CD4-positive, alpha-beta T cell treated with Interleukin-2 at 100 ng/mL for 4 hours (primary cell): ENCODE measurements around the gene ATPAF2.
"Not testable (repeated sequence)": the region's sequence is repeated elsewhere in the genome, so short reads cannot be mapped to it uniquely, and the experiment has no call there.

Source experiments
- DNase-seq: peaks from one replicate; pipeline ENCODE4 v3.0.0-alpha.2; 2020; ENCODE audit warnings: low spot score

Gene ATPAF2

DNA sequence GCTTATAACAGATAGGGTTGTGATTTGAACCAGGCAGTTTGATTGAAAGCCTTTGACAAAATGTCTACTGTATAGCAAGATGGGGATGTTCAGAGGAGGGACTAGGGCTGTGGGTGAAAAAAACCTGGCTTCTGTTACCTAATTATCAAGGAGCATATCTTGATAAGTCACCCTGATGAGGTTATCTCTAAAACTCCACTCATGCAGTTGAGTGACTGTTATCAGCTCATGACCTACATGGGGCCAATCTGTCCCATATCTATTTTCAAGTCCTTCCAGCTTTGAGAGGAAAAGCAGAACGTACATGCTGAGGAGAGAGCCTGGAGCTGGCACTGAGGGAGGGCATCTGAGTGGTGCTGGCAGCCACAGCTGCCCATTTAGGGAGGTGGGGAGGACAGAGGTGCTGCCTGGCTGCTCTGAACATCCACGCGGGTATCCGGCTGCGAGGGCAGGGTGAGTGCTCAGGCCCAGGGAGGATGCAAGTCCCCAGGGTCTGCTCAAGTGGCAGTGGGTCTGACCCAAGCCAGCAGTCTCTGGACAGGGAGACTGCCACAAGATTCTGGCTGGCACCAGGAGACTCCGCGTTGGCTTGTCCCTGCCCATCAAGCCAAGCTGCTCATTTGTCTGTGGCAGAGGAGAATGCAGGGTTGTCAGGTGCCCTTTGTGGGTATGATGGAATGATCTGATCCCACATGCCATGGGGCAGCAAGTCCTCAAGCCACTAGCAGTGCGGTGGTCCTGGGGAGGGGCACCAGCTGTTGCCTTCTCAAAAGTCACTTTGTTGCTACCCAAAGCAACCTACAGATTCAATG lies 29.2 kb downstream of the ATPAF2 start:
- no peak for DNase-seq

DNA sequence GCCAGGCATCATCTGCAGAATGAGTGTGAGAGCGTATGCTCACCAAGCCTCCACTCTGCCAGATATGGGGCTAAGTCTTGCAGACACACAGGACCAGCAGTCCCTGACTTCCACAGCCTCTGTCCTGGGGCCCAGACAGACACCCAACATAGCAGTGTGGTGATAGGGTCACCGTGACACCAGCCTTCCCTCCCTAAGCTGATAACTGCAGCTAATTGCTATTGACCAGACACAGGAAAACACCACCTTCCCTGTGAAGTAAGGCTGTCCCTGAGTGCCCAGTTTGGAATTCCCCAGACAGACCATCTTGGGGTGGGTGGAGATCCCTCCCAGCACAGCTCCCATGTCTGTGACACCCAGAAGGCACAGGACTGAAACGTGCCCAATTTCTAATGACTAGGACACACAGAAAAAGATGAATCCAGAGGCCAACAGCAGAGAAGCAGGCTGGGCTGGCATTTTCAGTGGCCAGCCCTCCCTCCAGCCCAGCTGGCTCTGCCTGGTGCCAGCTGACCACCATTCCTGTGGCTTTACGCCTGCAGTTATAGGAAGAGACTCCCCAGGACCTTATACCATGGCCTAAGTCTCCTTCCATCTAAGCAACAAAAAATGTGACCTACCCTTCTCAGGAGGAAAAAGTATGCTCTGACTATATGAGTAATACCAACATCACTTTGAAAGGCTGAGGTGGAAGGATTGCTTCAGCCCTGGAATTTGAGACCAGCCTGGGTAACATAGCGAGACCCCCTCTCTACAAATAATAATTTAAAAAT lies 30.3 kb downstream of the ATPAF2 start:
- no peak for DNase-seq

DNA sequence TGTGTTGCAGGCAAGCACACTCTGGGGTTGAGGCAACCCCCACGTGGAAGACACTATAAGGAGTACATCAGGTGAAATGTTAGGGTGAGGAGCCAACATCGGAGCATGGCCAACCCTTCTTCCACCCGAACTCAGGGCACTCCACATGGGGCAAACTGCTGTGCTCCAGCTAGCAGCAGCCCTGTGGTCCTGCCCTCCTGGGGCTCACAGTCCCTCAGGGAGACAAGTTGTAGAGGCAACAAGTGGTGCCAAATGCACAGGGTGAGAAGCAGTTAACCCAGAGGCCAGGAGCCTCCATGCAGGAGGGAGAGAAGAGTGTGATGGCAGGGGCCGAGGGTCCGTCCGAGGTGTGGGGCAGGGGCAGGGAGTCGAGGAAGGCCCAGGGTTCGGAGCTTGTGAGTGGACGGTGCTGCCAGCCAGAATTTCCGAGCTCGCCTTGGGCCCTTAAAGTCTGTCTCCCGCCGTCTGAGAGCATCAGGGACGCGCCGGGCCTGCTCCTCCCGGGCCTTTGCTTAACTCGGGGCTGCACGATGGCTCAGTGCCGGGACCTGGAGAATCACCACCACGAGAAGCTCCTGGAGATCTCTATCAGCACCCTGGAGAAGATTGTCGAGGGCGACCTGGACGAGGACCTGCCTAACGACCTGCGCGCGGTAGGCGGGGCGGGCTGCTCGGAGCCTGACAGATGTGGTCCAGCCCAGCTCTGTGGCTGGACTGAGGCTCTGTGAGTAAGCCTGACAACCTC lies 32.3 kb downstream of the ATPAF2 start:
- no peak for DNase-seq

DNA sequence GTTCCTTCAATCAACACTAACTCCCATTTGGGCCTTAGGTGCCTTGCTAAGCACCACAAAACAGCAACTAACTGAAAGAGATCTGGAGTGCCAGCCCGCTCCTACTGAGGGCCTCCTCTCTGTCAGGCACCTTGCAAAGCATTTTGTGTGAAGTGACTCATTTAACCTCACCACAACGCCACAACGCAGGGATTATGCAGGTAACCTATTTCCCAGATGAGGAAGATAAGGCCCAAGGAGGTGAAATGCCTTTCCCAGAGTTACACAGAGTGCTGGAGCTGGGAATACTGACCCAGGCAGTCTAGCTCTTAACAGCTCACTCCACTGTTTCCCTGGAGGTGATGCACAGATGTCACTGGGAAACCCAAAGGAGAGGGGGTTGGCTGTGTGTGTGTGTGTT lies 33.5 kb downstream of the ATPAF2 start:
- DNase-seq, result no peak

DNA sequence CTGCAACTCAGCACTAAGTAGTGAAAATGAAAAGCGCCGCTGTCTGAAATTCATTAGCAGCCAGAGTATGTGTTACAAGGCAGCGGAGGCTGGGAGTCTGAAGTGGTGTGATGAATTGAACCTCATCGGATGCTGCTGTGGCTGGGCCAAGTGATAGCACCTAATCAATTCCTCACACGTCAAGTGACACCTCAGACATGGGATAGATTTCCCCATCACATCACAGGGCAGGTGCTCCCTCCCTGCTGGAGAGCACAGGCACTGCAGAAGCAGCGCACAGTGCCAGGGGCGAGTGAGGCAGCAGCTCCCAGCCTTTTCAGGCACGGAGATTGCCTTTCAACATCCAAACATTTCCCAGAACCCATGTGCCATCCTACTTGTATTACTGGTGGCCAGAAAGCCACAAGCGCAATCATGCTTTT lies 34.1 kb downstream of the ATPAF2 start:
- no peak for DNase-seq

DNA sequence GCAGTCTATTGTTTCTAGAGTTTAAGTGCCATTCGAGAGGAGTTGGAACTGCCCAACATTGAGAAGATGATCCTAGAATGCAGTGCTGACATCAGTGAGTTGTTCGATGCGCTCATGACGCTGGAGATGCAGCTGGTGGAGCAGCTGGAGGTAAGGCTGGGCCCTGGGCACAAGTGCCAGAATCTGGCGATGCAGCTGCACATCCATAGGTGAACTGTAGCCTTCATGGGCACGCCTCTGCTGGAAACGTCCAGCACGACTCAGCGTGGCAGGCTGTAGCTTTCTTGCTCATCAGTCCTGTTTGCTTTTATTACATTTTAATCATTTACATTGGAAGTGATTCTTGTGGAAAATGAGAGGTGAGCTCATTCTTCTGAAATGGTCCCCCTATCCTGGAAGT lies 34.6 kb downstream of the ATPAF2 start:
- DNase-seq, result no peak

DNA sequence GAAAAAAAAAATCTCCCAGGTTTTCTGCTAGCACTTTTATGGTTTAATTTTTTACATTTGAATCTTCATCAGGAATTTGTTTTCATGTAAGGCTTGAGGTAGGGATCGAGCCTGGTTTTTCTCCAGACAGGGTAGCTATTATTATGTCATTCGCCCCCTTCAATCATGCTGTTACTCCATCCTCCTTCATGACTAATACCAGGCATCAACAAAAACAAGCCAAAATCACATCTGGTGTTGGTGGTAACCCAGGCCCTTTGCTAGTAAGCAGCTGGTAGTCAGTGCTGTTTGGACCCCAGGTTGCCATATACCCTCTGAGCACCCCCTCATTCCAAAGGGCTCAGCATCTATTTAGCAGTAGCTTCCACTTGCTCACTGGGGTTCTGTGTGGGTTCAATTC lies 36.8 kb downstream of the ATPAF2 start:
- DNase-seq, result no peak

DNA sequence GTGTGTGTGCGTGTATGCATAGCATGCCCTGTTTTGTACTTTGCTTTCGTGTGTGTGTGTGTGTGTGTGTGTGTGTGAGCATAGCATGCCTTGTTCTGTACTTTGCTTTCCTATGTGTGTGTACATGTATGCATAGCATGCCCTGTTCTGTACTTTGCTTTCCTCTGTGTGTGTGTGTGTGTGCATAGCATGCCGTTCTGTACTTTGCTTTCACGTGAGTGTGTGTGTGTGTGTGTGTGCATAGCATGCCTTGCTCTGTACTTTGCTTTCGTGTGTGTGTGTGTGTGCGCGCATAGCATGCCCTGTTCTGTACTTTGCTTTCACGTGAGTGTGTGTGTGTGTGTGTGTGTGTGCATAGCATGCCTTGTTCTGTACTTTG lies 38.9 kb downstream of the ATPAF2 start:
- DNase-seq, result no peak

DNA sequence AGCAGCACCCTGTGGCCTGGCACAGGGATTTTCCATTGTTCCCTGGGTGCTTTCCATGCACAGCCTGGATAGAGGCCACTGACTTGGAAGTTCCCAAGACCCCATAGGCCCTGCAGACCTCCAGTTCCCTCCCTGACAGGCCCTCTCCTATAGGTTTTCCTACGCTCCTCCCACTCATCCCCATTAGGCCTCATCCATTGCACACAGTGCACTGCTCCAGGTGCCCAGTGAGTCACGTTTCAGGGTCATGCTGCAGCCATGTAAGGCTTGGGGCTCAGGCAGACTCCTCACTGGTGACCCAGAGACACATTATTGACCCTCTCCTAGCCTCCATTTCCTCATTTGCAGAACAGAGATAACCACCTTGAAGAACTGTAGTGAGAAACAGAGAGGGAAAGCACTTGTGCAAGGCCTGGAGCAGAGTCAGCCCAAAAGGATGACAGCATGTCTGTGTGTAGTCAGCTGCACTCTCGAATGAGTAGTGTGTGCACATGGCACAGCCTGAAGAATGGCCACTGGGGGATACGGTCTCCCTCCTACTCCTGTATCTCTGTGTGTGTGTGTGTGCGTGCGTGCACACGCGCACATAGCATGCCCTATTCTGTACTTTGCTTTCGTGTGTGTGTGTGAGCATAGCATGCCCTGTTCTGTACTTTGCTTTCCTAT lies 39.5 kb downstream of the ATPAF2 start:
- no peak for DNase-seq

DNA sequence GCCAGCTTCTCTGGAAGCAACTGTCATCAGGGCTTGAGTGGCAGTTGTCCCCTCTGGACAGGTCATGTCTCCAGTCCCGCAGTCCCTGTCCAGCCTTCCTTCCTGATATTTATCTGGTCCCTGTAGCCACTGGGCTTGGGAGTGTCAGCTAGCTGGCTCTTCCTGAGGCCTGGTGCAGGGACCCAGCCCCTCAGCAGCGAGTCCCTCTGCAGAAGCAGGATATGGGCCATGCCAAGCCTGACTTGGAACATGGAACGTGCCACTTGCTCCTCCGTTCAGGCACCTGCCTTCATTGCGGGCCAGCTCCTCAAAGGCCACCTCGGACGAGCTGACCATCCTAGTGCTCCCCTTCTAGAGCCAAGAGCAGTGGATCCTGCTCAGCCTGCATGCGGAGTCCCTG lies 40.0 kb downstream of the ATPAF2 start:
- no peak for DNase-seq

DNA sequence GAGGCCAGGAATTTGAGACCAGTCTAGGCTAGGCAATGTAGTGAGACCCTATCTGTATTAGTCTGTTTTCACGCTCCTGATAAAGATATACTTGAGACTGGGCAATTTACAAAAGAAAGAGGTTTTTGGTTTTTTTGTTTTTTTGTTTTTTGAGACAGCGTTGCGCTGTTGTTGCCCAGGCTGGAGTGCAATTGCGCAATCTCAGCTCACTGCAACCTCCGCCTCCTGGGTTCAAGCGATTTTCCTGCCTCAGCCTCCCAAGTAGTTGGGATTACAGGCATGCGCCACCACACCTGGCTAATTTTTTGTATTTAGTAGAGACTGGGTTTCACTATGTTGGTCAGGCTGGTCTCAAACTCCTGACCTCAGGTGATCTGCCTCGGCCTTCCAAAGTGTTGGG lies 43.1 kb downstream of the ATPAF2 start:
- DNase-seq, result not testable (repeated sequence)

DNA sequence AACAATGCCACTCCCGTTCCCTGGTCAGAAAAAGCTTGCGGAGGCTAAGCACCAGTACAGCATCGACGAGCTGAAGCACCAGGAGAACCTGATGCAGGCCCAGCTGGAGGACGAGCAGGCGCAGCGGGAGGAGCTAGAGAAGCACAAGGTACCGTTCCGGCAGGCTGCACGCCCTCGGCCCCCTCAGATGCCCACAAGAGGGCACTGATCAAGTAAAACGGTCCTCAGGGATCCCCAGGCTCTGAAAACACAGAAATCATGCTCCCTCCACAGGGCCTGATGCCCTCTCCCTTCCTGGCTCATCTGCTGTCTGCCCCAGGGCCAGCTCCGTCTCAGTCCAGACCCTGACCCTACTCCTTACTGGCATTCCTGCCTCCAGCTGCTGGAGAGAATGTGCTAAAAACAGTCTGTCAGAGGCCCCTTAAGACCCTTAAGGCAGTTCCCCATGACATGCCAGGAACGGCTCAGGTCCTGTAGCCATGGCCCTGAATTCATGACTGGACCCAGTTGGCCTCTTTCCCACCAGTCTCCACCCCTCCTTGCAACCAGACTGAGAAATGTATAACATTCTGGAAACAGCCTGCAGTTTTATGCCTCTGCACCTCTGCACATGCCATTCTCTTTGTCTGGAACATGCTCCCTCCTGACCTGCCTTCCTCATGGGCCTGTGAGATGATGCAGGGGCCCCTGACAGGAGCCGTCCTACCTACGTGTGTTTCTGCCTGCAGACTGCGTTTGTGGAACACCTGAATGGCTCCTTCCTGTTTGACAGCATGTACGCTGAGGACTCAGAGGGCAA lies 44.5 kb downstream of the ATPAF2 start:
- no peak for DNase-seq

DNA sequence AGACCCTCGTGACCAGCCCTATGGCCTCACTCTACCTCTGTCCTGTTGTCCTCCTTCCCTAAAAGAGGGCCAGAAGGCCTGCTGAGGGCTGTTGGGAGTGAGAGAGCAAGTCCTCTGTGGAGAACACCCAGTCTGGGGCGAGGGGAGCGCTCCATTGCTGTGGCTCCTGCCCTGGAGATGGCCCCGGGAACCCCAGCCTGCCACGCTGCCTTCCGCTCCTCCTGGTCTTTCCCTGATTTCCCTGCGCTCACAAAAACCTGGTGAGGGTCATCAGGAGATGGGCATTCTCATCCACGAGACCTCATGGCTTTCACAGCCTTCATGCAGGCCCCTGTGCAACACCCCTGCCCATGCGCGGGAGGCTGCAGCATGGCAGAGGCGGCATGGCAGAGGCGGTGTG lies 45.1 kb downstream of the ATPAF2 start:
- DNase-seq, result no peak

DNA sequence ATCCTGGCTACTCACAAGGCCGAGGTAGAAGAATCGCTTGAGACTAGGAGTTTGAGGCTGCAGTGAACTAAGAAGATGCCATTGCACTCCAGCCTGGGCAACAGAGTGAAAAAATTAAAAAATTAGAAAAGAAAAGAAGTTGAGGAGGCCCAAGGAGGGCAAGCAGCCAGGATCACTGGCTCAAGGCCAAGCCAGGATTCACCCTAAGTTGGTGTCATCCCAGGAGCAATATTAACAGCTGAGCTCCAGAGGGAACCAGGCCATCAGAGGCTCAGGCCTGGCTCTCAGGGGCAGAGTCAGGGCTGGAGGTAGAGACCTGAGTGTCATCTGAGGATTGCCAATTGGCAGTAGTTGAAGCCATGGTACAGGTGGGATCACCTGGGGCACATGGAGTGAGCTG lies 45.6 kb downstream of the ATPAF2 start:
- no peak for DNase-seq

DNA sequence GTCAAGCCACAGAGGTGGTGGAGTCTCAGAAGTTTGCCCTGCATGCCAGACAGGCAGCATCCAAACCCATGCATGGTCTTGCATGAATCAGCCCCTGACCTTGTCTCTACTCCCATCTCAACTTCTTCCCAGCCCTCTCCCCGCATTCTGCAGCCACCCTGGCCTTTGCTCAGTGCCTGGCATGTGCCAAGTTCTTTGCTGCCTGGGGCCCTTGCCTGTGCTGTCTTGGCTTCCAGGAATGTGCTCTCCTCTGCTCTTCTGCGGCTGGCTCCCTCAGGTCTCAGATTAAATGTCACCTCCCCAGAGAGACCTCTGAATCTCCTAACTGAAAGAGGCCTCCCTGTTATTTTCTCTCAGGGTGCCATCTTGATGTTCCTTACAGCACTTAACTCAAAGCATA lies 48.7 kb downstream of the ATPAF2 start:
- DNase-seq, result no peak

DNA sequence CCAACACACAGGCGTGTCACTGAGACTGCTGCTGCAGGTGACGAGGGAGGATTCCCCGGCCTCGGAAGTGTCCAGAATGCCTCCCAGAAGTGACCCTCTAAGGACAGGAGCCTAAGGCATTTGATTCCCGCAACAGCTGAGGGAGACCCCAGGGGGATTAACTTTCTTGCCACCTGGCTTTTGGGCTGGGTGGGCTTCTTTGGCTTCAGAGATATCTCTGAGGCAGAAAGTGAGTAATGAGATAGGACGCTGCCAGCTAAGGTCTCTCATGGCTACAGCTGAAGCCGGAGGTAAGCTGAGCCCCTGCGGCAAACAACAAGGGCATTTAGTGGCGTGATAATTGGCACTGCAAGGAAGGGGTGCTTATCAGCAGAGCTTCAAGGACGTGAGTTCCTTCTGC lies 49.4 kb downstream of the ATPAF2 start:
- DNase-seq, result no peak

DNA sequence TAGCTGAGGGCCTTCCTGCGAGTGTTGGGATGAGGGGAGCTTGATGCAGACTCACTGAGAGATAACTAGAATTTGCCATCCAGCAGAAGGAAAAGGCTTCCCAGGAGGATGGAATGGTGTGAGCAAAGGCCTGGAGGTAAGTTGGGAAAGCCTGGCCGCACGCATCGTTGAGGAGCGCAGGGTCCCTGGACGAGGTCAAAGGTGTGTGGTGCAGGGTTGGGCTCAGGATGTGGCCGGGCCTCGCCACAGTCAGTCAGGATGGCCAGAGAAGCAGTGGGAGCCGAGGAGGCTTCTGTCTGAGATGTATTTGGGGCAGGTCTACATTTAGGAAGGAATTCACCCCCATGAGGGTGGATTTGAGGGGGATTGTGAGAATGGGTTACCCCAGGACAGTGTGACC lies 49.9 kb downstream of the ATPAF2 start:
- no peak for DNase-seq

DNA sequence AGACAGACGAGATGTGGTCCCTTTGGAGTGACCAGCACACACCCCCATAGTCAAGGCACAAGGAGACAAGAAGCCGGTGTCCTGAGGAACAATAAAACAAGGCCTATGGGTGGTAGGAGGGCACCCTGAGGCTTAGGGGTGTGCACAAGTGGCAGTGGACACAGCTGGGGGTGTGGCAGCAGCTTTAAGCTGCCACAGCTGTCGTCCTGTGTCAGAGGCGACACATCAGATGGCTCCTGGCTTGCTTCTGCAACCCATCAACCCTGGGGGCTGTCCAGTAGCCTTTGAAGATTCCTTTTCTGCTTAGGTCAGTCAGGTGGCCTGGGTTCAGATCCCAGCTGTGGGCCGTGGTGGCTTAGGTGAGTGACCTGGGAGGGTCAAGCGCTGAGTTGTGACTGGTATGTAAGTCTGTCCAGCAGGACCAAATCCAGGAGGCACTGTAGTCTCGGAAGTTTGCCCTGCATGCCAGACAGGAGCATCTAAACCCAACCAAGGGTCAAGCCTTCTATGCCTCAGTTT lies 50.5 kb downstream of the ATPAF2 start:
- no peak for DNase-seq

DNA sequence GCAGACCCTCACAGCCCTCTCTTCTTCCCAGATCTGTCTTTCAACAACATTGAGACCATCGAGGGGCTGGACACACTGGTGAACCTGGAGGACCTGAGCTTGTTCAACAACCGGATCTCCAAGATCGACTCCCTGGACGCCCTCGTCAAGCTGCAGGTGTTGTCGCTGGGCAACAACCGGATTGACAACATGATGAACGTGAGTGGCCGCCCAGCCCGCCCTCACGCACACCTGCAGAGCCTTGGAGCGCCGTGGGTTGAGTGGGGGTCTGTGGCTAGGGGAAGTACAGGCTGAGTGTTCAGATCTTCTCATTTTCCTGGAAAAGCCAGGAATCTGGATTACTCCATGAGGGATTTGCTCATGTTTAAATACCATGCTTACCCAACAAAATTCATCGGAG lies 51.1 kb downstream of the ATPAF2 start:
- no peak for DNase-seq

DNA sequence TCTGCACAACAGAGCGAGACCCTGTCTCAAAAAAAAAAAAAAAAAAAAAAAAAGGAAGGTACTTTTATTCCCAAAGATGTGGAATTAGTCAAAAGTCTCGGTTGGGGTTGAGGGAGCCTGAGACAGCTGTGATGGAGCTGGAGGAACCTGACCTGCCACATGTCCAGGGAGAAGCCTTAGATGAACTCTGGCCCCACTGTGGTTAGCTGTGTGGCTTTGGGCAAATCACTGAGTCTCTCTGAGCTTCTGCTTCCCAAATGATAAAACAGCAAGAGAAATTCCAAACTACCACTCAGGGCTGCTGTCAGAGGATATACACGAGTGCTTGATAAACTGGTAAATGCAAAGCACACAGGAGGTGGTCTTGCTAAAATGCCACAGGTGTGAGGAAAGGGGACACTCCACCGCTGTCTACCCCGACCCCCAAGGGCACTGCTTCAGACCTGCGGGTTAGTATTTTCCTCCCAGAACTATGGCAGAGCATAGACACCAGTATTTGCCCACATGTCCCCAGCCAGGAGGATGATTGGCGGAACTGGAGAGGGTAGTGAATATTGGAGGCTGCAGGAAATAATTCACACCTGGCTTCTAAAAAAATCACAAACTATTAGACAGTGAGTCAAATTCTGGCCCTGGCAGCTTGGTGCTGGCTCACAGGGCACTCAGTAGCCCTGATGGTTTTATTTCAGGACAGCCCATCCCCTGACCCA lies 51.6 kb downstream of the ATPAF2 start:
- no peak for DNase-seq

DNA sequence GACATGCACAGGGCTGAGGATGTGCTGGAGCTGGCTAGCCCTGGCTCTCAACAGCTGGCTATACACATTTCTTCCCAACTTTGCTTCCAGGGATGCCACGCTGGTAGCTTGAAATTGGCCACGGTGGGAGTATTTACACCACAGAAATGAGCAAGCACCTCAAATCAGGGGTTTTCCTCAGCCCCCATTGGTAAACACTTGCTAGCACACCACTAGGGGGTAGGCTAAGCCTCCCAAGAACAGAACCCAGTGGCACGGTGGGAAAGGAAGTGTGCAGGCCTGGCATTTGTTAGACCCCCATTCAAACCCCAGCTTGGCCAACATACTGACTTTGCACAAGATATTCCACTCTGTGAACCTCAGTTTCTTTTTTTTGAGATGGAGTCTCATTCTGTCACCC lies 53.4 kb downstream of the ATPAF2 start:
- DNase-seq, result no peak
